H9 (cell line): ENCODE results near the gene GUCA1C. TPM values are rescaled to one million over a fixed set of nuclear protein-coding genes. Genes with fewer than 3 reads are reported as not detected.

Source experiments
- DNase-seq: peaks from one replicate; pipeline ENCODE4 v3.0.0-alpha.2; 2017
- H2AFZ ChIP-seq: one replicate; pipeline ENCODE4 v1.6.1; 2013; ENCODE audit warnings: mild to moderate bottlenecking, low read length, control low read depth, moderate library complexity
- H2AK5ac ChIP-seq: 2 replicates; pipeline ENCODE4 v1.6.1; 2013; ENCODE audit warnings: low read length, control low read depth, mixed read lengths; ENCODE audit not compliant: insufficient read length
- H2BK120ac ChIP-seq: one replicate; pipeline ENCODE4 v1.6.1; 2013; ENCODE audit warnings: low read depth, mild to moderate bottlenecking, low read length, control low read depth, inconsistent platforms; ENCODE audit not compliant: poor library complexity, severe bottlenecking
- H2BK12ac ChIP-seq: 2 replicates; pipeline ENCODE4 v1.6.1; 2013; ENCODE audit warnings: low read length, control low read depth, mixed read lengths, low read depth; ENCODE audit not compliant: insufficient read length
- H2BK15ac ChIP-seq: 2 replicates; pipeline ENCODE4 v1.6.1; 2013; ENCODE audit warnings: low read depth, low read length, control low read depth
- H2BK20ac ChIP-seq: one replicate; pipeline ENCODE4 v1.6.1; 2013; ENCODE audit warnings: low read depth, mild to moderate bottlenecking, low read length, control low read depth, inconsistent platforms; ENCODE audit not compliant: poor library complexity, severe bottlenecking
- H2BK5ac ChIP-seq: 2 replicates; pipeline ENCODE4 v1.6.1; 2013; ENCODE audit warnings: low read length, control low read depth, mixed read lengths; ENCODE audit not compliant: insufficient read length
- H3K14ac ChIP-seq: 2 replicates; pipeline ENCODE4 v1.6.1; 2013; ENCODE audit warnings: low read length, control low read depth; ENCODE audit not compliant: insufficient read depth
- H3K18ac ChIP-seq: 2 replicates; pipeline ENCODE4 v1.6.1; 2013; ENCODE audit warnings: low read depth, mild to moderate bottlenecking, mixed read lengths, low read length, control low read depth; ENCODE audit not compliant: insufficient read length
- H3K23ac ChIP-seq: 2 replicates; pipeline ENCODE4 v1.6.1; 2013; ENCODE audit warnings: low read length, control low read depth, mixed read lengths, low read depth; ENCODE audit not compliant: insufficient read length
- H3K23me2 ChIP-seq: 2 replicates; pipeline ENCODE4 v1.6.1; 2013; ENCODE audit warnings: low read depth, mild to moderate bottlenecking, mixed read lengths, low read length, control low read depth; ENCODE audit not compliant: insufficient read length, poor library complexity, severe bottlenecking
- H3K27ac ChIP-seq: 2 replicates; pipeline ENCODE4 v1.5.1; 2013; ENCODE audit warnings: low read length, control low read depth, mixed read lengths, low read depth; ENCODE audit not compliant: insufficient read length
- H3K27me3 ChIP-seq: 2 replicates; pipeline ENCODE4 v1.6.1; 2013; ENCODE audit warnings: low read length, control low read depth, inconsistent platforms; ENCODE audit not compliant: insufficient read depth
- H3K4ac ChIP-seq: 2 replicates; pipeline ENCODE4 v1.6.1; 2013; ENCODE audit warnings: low read depth, mild to moderate bottlenecking, control low read depth, inconsistent platforms, low read length, moderate library complexity
- H3K4me1 ChIP-seq: 2 replicates; pipeline ENCODE4 v1.6.1; 2013; ENCODE audit warnings: low read length, control low read depth, inconsistent platforms; ENCODE audit not compliant: insufficient read depth
- H3K4me2 ChIP-seq: 2 replicates; pipeline ENCODE4 v1.6.1; 2013; ENCODE audit warnings: low read length, control low read depth, mixed read lengths; ENCODE audit not compliant: insufficient read length, insufficient read depth
- H3K56ac ChIP-seq: 2 replicates; pipeline ENCODE4 v1.6.1; 2013; ENCODE audit warnings: low read depth, mild to moderate bottlenecking, mixed read lengths, low read length, control low read depth; ENCODE audit not compliant: insufficient read length
- H3K79me1 ChIP-seq: 2 replicates; pipeline ENCODE4 v1.6.1; 2013; ENCODE audit warnings: low read depth, mild to moderate bottlenecking, moderate library complexity, low read length, control low read depth, inconsistent platforms; ENCODE audit not compliant: insufficient read depth, poor library complexity, severe bottlenecking
- H3K79me2 ChIP-seq: 2 replicates; pipeline ENCODE4 v1.6.1; 2013; ENCODE audit warnings: low read length, control low read depth, inconsistent platforms; ENCODE audit not compliant: insufficient read depth
- H3K9ac ChIP-seq: 2 replicates; pipeline ENCODE4 v1.6.1; 2013; ENCODE audit warnings: low read length, control low read depth, mixed read lengths; ENCODE audit not compliant: insufficient read length; ENCODE audit errors: extremely low read depth
- H3K9me3 ChIP-seq: one replicate; pipeline ENCODE4 v1.6.1; 2013; ENCODE audit warnings: low read depth, low read length, inconsistent platforms; ENCODE audit not compliant: control insufficient read depth
- H3T11ph ChIP-seq: one replicate; pipeline ENCODE4 v1.6.1; 2013; ENCODE audit warnings: mild to moderate bottlenecking, low read length, control low read depth, inconsistent platforms
- H4K20me1 ChIP-seq: one replicate; pipeline ENCODE4 v1.6.1; 2013; ENCODE audit not compliant: control insufficient read depth, insufficient read length, insufficient read depth
- H4K5ac ChIP-seq: 2 replicates; pipeline ENCODE4 v1.6.1; 2013; ENCODE audit warnings: low read depth, mild to moderate bottlenecking, mixed read lengths, low read length, control low read depth; ENCODE audit not compliant: insufficient read length
- H4K8ac ChIP-seq: replicated peaks from 2 replicates; pipeline ENCODE4 v1.6.1; 2013; ENCODE audit warnings: low read length, control low read depth, mixed read lengths, low read depth; ENCODE audit not compliant: insufficient read length
- H4K91ac ChIP-seq: 2 replicates; pipeline ENCODE4 v1.6.1; 2013; ENCODE audit warnings: low read depth, mild to moderate bottlenecking, moderate library complexity, mixed read lengths, low read length, control low read depth; ENCODE audit not compliant: insufficient read length
- H3K27ac Mint-ChIP-seq, 3 experiments: 2 replicates in 2 of 3; 3 replicates in 1 of 3; pipeline ENCODE4 v1.8.0; 2020 to 2021; ENCODE audit warnings: mixed read lengths in 3 of 3, mild to moderate bottlenecking in 1 of 3, moderate library complexity in 1 of 3
- H3K27me3 Mint-ChIP-seq: 2 replicates; pipeline ENCODE4 v1.8.0; 2021; ENCODE audit warnings: low read depth, mild to moderate bottlenecking, moderate library complexity, mixed read lengths
- H3K36me3 Mint-ChIP-seq, 3 experiments: 2 replicates in 2 of 3; 3 replicates in 1 of 3; pipeline ENCODE4 v1.8.0; 2020 to 2021; ENCODE audit warnings: low read depth in 3 of 3, mixed read lengths in 3 of 3; ENCODE audit not compliant: insufficient read depth in 1 of 3
- H3K4me1 Mint-ChIP-seq, 2 experiments: 2 replicates each; pipeline ENCODE4 v1.8.0; 2020; ENCODE audit warnings: mixed read lengths in 2 of 2
- H3K4me3 Mint-ChIP-seq, 2 experiments: 2 replicates in 1 of 2; 3 replicates in 1 of 2; pipeline ENCODE4 v1.8.0; 2020 to 2021; ENCODE audit warnings: mild to moderate bottlenecking in 2 of 2, mixed read lengths in 2 of 2, moderate library complexity in 1 of 2
- H3K9me3 Mint-ChIP-seq, 2 experiments: 2 replicates in 1 of 2; 3 replicates in 1 of 2; pipeline ENCODE4 v1.8.0; 2020; ENCODE audit warnings: mild to moderate bottlenecking in 2 of 2, mixed read lengths in 2 of 2, moderate library complexity in 1 of 2
- CTCF ChIP-seq: fragments of 200-600 bp; sonication (generic); conservative IDR thresholded peaks from 3 replicates; pipeline ENCODE4 v1.8.0; 2021; ENCODE audit warnings: antibody characterized with exemption, mild to moderate bottlenecking
- WGBS: extraction: QIAGEN DNeasy Blood & Tissue Kit; methylation state at CpG from one replicate; pipeline ENCODE4 v1.1.7; 2013; ENCODE audit warnings: missing lambda C conversion rate, low lambda C conversion rate, mixed read lengths; ENCODE audit not compliant: insufficient read length; ENCODE audit errors: extremely low coverage; 5-methylcytosine and 5-hydroxymethylcytosine counted together
- total RNA-seq: library from RNA; stranded (reverse); gene quantifications from 2 replicates; pipeline ENCODE4 v1.2.1, GENCODE V29; 2021

Gene GUCA1C
- total RNA-seq, 1 experiment from 2014 or later = not detected

GRCh38 chr3:108998436-108998835, 44.8 kb upstream of the GUCA1C start:
- no peak for TF ChIP-seq CTCF
- H4K5ac ChIP-seq = no peak overlapping the region
- Mint-ChIP-seq H3K4me3 (no peak overlapping the region), H3K9me3 (no peaks in the 10 kb centered on the region), H3K36me3 (no peaks in the 10 kb centered on the region), H3K4me1 (no peaks in the 10 kb centered on the region), H3K27me3 (no peaks in the 10 kb centered on the region), H3K27ac (no peak overlapping the region)
- H4K8ac ChIP-seq = no peak overlapping the region
- no CpG with 5 or more reads among the region's 3 CpGs for WGBS
- no peak overlapping the region for H3K23ac ChIP-seq
- H3T11ph ChIP-seq = no peak overlapping the region
- H3K56ac ChIP-seq = no peak overlapping the region
- H2BK120ac ChIP-seq = no peak overlapping the region
- H3K4ac ChIP-seq = no peak overlapping the region
- no peak overlapping the region for H2BK5ac ChIP-seq
- no peaks in the 10 kb centered on the region for H3K9me3 ChIP-seq
- no peaks in the 10 kb centered on the region for H4K20me1 ChIP-seq
- no peak overlapping the region for H2BK20ac ChIP-seq
- no peak overlapping the region for H3K27ac ChIP-seq
- no peaks in the 10 kb centered on the region for H3K79me1 ChIP-seq
- no peak overlapping the region for H3K18ac ChIP-seq
- no peak overlapping the region for H2AFZ ChIP-seq
- no peaks in the 10 kb centered on the region for H3K23me2 ChIP-seq
- H2BK15ac ChIP-seq = no peak overlapping the region
- no peak overlapping the region for H3K4me2 ChIP-seq
- H2BK12ac ChIP-seq = no peak overlapping the region
- H2AK5ac ChIP-seq = no peak overlapping the region
- no peaks in the 10 kb centered on the region for H3K79me2 ChIP-seq
- no peak for DNase-seq
- no peaks in the 10 kb centered on the region for H3K27me3 ChIP-seq
- H4K91ac ChIP-seq = no peak overlapping the region
- no peak overlapping the region for H3K9ac ChIP-seq
- no peaks in the 10 kb centered on the region for H3K4me1 ChIP-seq
- H3K14ac ChIP-seq = no peak overlapping the region
